Thymus (tissue), 11 donors: Measurements from ENCODE around the gene ZNF692. TPM values are rescaled to one million over a fixed set of nuclear protein-coding genes. Genes with fewer than 3 reads are reported as not detected.

Experiments
- DNase-seq, 9 donors: peaks; one replicate each; pipeline ENCODE4 v3.0.0-alpha.2; 2013; ENCODE audit warnings: low spot score in 9 of 9, low read depth in 6 of 9, missing footprints in 1 of 9
- H3K27ac ChIP-seq, 2 donors: one replicate each; pipeline ENCODE4 v1.5.1; 2013; ENCODE audit warnings: control low read depth in 1 of 2, low read depth in 1 of 2, low read length in 1 of 2, mild to moderate bottlenecking in 1 of 2, moderate library complexity in 1 of 2
- H3K27me3 ChIP-seq, 2 donors: one replicate each; pipeline ENCODE4 v1.5.1; 2013; ENCODE audit warnings: low read length in 1 of 2; ENCODE audit not compliant: control insufficient read depth in 2 of 2, insufficient read depth in 1 of 2
- H3K36me3 ChIP-seq, 2 donors: one replicate each; pipeline ENCODE4 v1.5.1; 2013; ENCODE audit warnings: low read length in 1 of 2, mild to moderate bottlenecking in 1 of 2, moderate library complexity in 1 of 2; ENCODE audit not compliant: control insufficient read depth in 2 of 2, insufficient read depth in 2 of 2
- H3K4me1 ChIP-seq, 2 donors: one replicate each; pipeline ENCODE4 v1.5.1; 2013; ENCODE audit warnings: low read length in 2 of 2; ENCODE audit not compliant: control insufficient read depth in 2 of 2, insufficient read depth in 2 of 2
- H3K4me3 ChIP-seq, 2 donors: one replicate each; pipeline ENCODE4 v1.5.1; 2013; ENCODE audit warnings: low read length in 2 of 2, control low read depth in 1 of 2, mild to moderate bottlenecking in 1 of 2
- H3K9me3 ChIP-seq, 2 donors: one replicate each; pipeline ENCODE4 v1.5.1; 2013; ENCODE audit warnings: low read length in 1 of 2, mild to moderate bottlenecking in 1 of 2; ENCODE audit not compliant: control insufficient read depth in 2 of 2, insufficient read depth in 1 of 2
- WGBS: extraction: QIAGEN DNeasy Blood & Tissue Kit; methylation state at CpG from one replicate; pipeline ENCODE4 v1.1.7; 2013; 5-methylcytosine and 5-hydroxymethylcytosine counted together
- polyA plus RNA-seq: library from polyadenylated mRNA; stranded (reverse); fragments of 200-250 nt; gene quantifications from one replicate; pipeline ENCODE4 v1.2.3, GENCODE V29; 2013
- total RNA-seq: library from RNA; stranded (reverse); fragments of 120-200 nt; gene quantifications from one replicate; pipeline ENCODE4 v1.2.4, GENCODE V29; 2013
- donor health status: healthy.

The ZNF692 gene
- total and polyA plus RNA-seq, 2 donors, result 20.7 to 127 TPM

GRCh38 chr1:248818505-248819374 is 40.1 kb downstream of the ZNF692 start:
- Histone ChIP-seq H3K27me3 (no peaks in the 10 kb centered on the region), H3K4me3 (no peak overlapping the region), H3K9me3 (no peaks in the 10 kb centered on the region), H3K27ac (no peak overlapping the region), H3K4me1 (peaks cover 15 to 30% of the 10 kb centered on the region in 2 donors), H3K36me3 (peaks cover 65 to 68% of the 10 kb centered on the region in 2 donors)
- 91% methylated on average over 5 of the region's 5 CpGs for WGBS
- no peak for DNase-seq

GRCh38 chr1:248817065-248817464 is 41.8 kb downstream of the ZNF692 start:
- H3K36me3 ChIP-seq, result peaks cover 74 to 79% of the 10 kb centered on the region in 2 donors
- no peak for DNase-seq
- no peak overlapping the region for H3K27ac ChIP-seq
- no peaks in the 10 kb centered on the region for H3K27me3 ChIP-seq
- peaks cover 0 to 2% of the 10 kb centered on the region in 2 donors for H3K9me3 ChIP-seq
- peaks cover 5 to 21% of the 10 kb centered on the region in 2 donors for H3K4me1 ChIP-seq
- no peak overlapping the region for H3K4me3 ChIP-seq
- WGBS, result 63% methylated on average over 6 of the region's 6 CpGs

GRCh38 chr1:248816042-248816851 is 42.6 kb downstream of the ZNF692 start:
- Histone ChIP-seq H3K36me3 (peaks cover 74 to 82% of the 10 kb centered on the region in 2 donors), H3K9me3 (peaks cover 0 to 2% of the 10 kb centered on the region in 2 donors), H3K27me3 (no peaks in the 10 kb centered on the region), H3K27ac (peak overlapping the region in 1 of 2 donors; percentile 50), H3K4me1 (peaks cover 2 to 18% of the 10 kb centered on the region in 2 donors), H3K4me3 (no peak overlapping the region)
- no peak for DNase-seq
- 93% methylated on average over 13 of the region's 13 CpGs for WGBS

GRCh38 chr1:248815407-248816034 is 43.4 kb downstream of the ZNF692 start:
- H3K27me3 ChIP-seq, result no peaks in the 10 kb centered on the region
- peaks cover 0 to 2% of the 10 kb centered on the region in 2 donors for H3K9me3 ChIP-seq
- peak overlapping the region in 1 of 2 donors; percentile 40 for H3K27ac ChIP-seq
- no peak overlapping the region for H3K4me3 ChIP-seq
- H3K36me3 ChIP-seq, result peaks cover 68 to 81% of the 10 kb centered on the region in 2 donors
- no peak for DNase-seq
- peaks cover 2 to 18% of the 10 kb centered on the region in 2 donors for H3K4me1 ChIP-seq
- 97% methylated on average over 10 of the region's 10 CpGs for WGBS

GRCh38 chr1:248814351-248814750 is 44.5 kb downstream of the ZNF692 start:
- DNase-seq, result no peak
- WGBS, result 91% methylated on average over 16 of the region's 16 CpGs

GRCh38 chr1:248813546-248813945 is 45.3 kb downstream of the ZNF692 start:
- Histone ChIP-seq H3K4me3 (no peak overlapping the region), H3K36me3 (peaks cover 59 to 71% of the 10 kb centered on the region in 2 donors), H3K4me1 (peaks cover 0 to 9% of the 10 kb centered on the region in 2 donors), H3K27ac (no peak overlapping the region), H3K9me3 (peaks cover 0 to 2% of the 10 kb centered on the region in 2 donors), H3K27me3 (no peaks in the 10 kb centered on the region)
- 99% methylated on average over 8 of the region's 8 CpGs for WGBS
- no peak for DNase-seq

More at GRCh38 chr1:248814351-248814750, 44.5 kb downstream of the ZNF692 start:
- H3K36me3 ChIP-seq, result peaks cover 62 to 74% of the 10 kb centered on the region in 2 donors
- H3K4me1 ChIP-seq, result peaks cover 2 to 17% of the 10 kb centered on the region in 2 donors
- H3K27me3 ChIP-seq, result no peaks in the 10 kb centered on the region
- H3K27ac ChIP-seq, result no peak overlapping the region
- peaks cover 0 to 2% of the 10 kb centered on the region in 2 donors for H3K9me3 ChIP-seq
- no peak overlapping the region for H3K4me3 ChIP-seq

GRCh38 chr1:248812736-248813425 is 46.0 kb downstream of the ZNF692 start:
- Histone ChIP-seq H3K36me3 (peaks cover 55 to 67% of the 10 kb centered on the region in 2 donors), H3K4me3 (no peak overlapping the region), H3K9me3 (peaks cover 0 to 2% of the 10 kb centered on the region in 2 donors), H3K4me1 (peaks cover 0 to 7% of the 10 kb centered on the region in 2 donors), H3K27ac (no peak overlapping the region), H3K27me3 (no peaks in the 10 kb centered on the region)
- no peak for DNase-seq
- WGBS, result 98% methylated on average over 23 of the region's 23 CpGs
